ENCODE data around the gene MRE11. TPM values are rescaled to one million over a fixed set of nuclear protein-coding genes. Genes with fewer than 3 reads are reported as not detected.

MRE11 gene
- total RNA-seq, 2 experiments from 2014 or later, result 43.4 to 47.6 TPM

GRCh38 chr11:94501522-94501921, 7.9 kb upstream of the MRE11 start:
- DNase-seq, result no peak
- H3K4me1 Mint-ChIP-seq (ENCODE audit: low read depth), result peaks cover 2% of the 10 kb centered on the region

GRCh38 chr11:94500181-94500580, 6.5 kb upstream of the MRE11 start:
- Mint-ChIP-seq H3K4me3 (no peak overlapping the region), H3K4me1 (ENCODE audit: low read depth) (peaks cover 10% of the 10 kb centered on the region), H3K36me3 (peaks cover 17% of the 10 kb centered on the region), H3K9me3 (no peaks in the 10 kb centered on the region), H3K27ac (no peak overlapping the region), H3K27me3 (no peaks in the 10 kb centered on the region)
- ChIA-PET POLR2A (no interaction called here), CTCF (no interaction called here)
- intact Hi-C loops (cut with micrococcal nuclease), result no loop called here
- no peak for DNase-seq

More at GRCh38 chr11:94501522-94501921, 7.9 kb upstream of the MRE11 start:
- Mint-ChIP-seq H3K27me3 (no peaks in the 10 kb centered on the region), H3K4me3 (no peak overlapping the region), H3K36me3 (peaks cover 17% of the 10 kb centered on the region), H3K27ac (no peak overlapping the region), H3K9me3 (no peaks in the 10 kb centered on the region)
- ChIA-PET CTCF (interaction anchor here (0.8 to 2.4 kb wide), 4 partner anchors 16 to 606 kb away, joined by 3 to 11 read pairs (median 4); no protein-coding TSS in a partner anchor), POLR2A (no interaction called here)
- intact Hi-C loops (cut with micrococcal nuclease), result loop anchor here (1.0 kb wide), 1 partner anchor 331 kb away; no protein-coding TSS in a partner anchor

GRCh38 chr11:94494126-94494680, 559 bp upstream of the MRE11 start:
- H3K4me3 Mint-ChIP-seq, result peak overlapping the region; percentile 96
- no peak for DNase-seq
- peaks cover 36% of the 10 kb centered on the region for H3K4me1 Mint-ChIP-seq (ENCODE audit: low read depth)
- H3K36me3 Mint-ChIP-seq, result peaks cover 21% of the 10 kb centered on the region
- H3K27me3 Mint-ChIP-seq, result no peaks in the 10 kb centered on the region
- POLR2A ChIA-PET, result interaction anchor here (0.6 kb wide), 1 partner anchor 710 kb away, joined by 3 read pairs; the partner anchor contains the start of gene MED17
- CTCF ChIA-PET, result interaction anchor here (0.6 to 1.0 kb wide), 3 partner anchors 13 to 369 kb away, joined by 3 to 4 read pairs (median 3); no protein-coding TSS in a partner anchor
- no peaks in the 10 kb centered on the region for H3K9me3 Mint-ChIP-seq
- intact Hi-C loops (cut with micrococcal nuclease), result loop anchor here (1.0 to 10.0 kb wide), 5 partner anchors 342 to 1299 kb away; partner anchors contain the start of genes CEP295, CEP57, SLC36A4 and SRSF8
- H3K27ac Mint-ChIP-seq, result peak overlapping the region; percentile 89

GRCh38 chr11:94486068-94486467, 7.6 kb downstream of the MRE11 start:
- Mint-ChIP-seq H3K27me3 (no peaks in the 10 kb centered on the region), H3K36me3 (peaks cover 64% of the 10 kb centered on the region)
- CTCF ChIA-PET, result interaction anchor here (1.2 kb wide), 1 partner anchor 16 kb away, joined by 3 read pairs; no protein-coding TSS in a partner anchor

GRCh38 chr11:94481342-94481741, 12.3 kb downstream of the MRE11 start:
- no peak overlapping the region for H3K4me3 Mint-ChIP-seq
- H3K27me3 Mint-ChIP-seq, result no peaks in the 10 kb centered on the region
- CTCF ChIA-PET, result no interaction called here
- H3K4me1 Mint-ChIP-seq (ENCODE audit: low read depth), result peaks cover 7% of the 10 kb centered on the region
- intact Hi-C loops (cut with micrococcal nuclease), result no loop called here
- no peak overlapping the region for H3K27ac Mint-ChIP-seq
- POLR2A ChIA-PET, result no interaction called here
- H3K36me3 Mint-ChIP-seq, result peaks cover 52% of the 10 kb centered on the region
- DNase-seq, result no peak
- H3K9me3 Mint-ChIP-seq, result no peaks in the 10 kb centered on the region

More at GRCh38 chr11:94486068-94486467, 7.6 kb downstream of the MRE11 start:
- intact Hi-C loops (cut with micrococcal nuclease), result no loop called here
- H3K4me3 Mint-ChIP-seq, result no peak overlapping the region
- no peaks in the 10 kb centered on the region for H3K9me3 Mint-ChIP-seq
- H3K4me1 Mint-ChIP-seq (ENCODE audit: low read depth), result peaks cover 3% of the 10 kb centered on the region
- DNase-seq, result no peak
- POLR2A ChIA-PET, result no interaction called here
- no peak overlapping the region for H3K27ac Mint-ChIP-seq

GRCh38 chr11:94477624-94478023, 16.0 kb downstream of the MRE11 start:
- no peak for DNase-seq
- Mint-ChIP-seq H3K27me3 (no peaks in the 10 kb centered on the region), H3K36me3 (peaks cover 53% of the 10 kb centered on the region), H3K27ac (no peak overlapping the region), H3K4me3 (no peak overlapping the region), H3K4me1 (ENCODE audit: low read depth) (peaks cover 19% of the 10 kb centered on the region), H3K9me3 (no peaks in the 10 kb centered on the region)
- CTCF ChIA-PET, result no interaction called here
- POLR2A ChIA-PET, result no interaction called here
- intact Hi-C loops (cut with micrococcal nuclease), result no loop called here

GRCh38 chr11:94472916-94473799, 20.5 kb downstream of the MRE11 start:
- no peak for DNase-seq

GRCh38 chr11:94469416-94469815, 24.2 kb downstream of the MRE11 start:
- no peaks in the 10 kb centered on the region for H3K9me3 Mint-ChIP-seq
- CTCF ChIA-PET, result no interaction called here
- peaks cover 17% of the 10 kb centered on the region for H3K4me1 Mint-ChIP-seq (ENCODE audit: low read depth)
- no peak overlapping the region for H3K4me3 Mint-ChIP-seq
- POLR2A ChIA-PET, result no interaction called here
- intact Hi-C loops (cut with micrococcal nuclease), result no loop called here
- H3K36me3 Mint-ChIP-seq, result peaks cover 48% of the 10 kb centered on the region
- no peak overlapping the region for H3K27ac Mint-ChIP-seq
- no peak for DNase-seq
- H3K27me3 Mint-ChIP-seq, result no peaks in the 10 kb centered on the region

More at GRCh38 chr11:94472916-94473799, 20.5 kb downstream of the MRE11 start:
- no peak overlapping the region for H3K4me3 Mint-ChIP-seq
- no peaks in the 10 kb centered on the region for H3K27me3 Mint-ChIP-seq
- H3K9me3 Mint-ChIP-seq, result no peaks in the 10 kb centered on the region
- H3K4me1 Mint-ChIP-seq (ENCODE audit: low read depth), result peaks cover 21% of the 10 kb centered on the region
- H3K36me3 Mint-ChIP-seq, result peaks cover 42% of the 10 kb centered on the region
- intact Hi-C loops (cut with micrococcal nuclease), result no loop called here
- POLR2A ChIA-PET, result no interaction called here
- H3K27ac Mint-ChIP-seq, result peak overlapping the region; percentile 10
- CTCF ChIA-PET, result no interaction called here

- ChIA-PET POLR2A (no interaction called here), CTCF (no interaction called here)
- Mint-ChIP-seq H3K36me3 (peaks cover 53% of the 10 kb centered on the region), H3K27me3 (no peaks in the 10 kb centered on the region), H3K9me3 (no peaks in the 10 kb centered on the region), H3K4me1 (ENCODE audit: low read depth) (no peaks in the 10 kb centered on the region), H3K27ac (no peak overlapping the region), H3K4me3 (no peak overlapping the region)
- no peak for DNase-seq
- intact Hi-C loops (cut with micrococcal nuclease), result no loop called here
These were observed 34.1 kb downstream of the MRE11 start for GRCh38 chr11:94459576-94459975.

- CTCF ChIA-PET, result no interaction called here
- no peaks in the 10 kb centered on the region for H3K4me1 Mint-ChIP-seq (ENCODE audit: low read depth)
- H3K4me3 Mint-ChIP-seq, result no peak overlapping the region
- H3K9me3 Mint-ChIP-seq, result peaks cover 3% of the 10 kb centered on the region
- no peak for DNase-seq
- H3K36me3 Mint-ChIP-seq, result peaks cover 47% of the 10 kb centered on the region
- intact Hi-C loops (cut with micrococcal nuclease), result no loop called here
- no peak overlapping the region for H3K27ac Mint-ChIP-seq
- POLR2A ChIA-PET, result no interaction called here
- no peaks in the 10 kb centered on the region for H3K27me3 Mint-ChIP-seq
These were observed 36.3 kb downstream of the MRE11 start for GRCh38 chr11:94457118-94458029.

- Mint-ChIP-seq H3K36me3 (peaks cover 42% of the 10 kb centered on the region), H3K9me3 (peaks cover 3% of the 10 kb centered on the region)
- intact Hi-C loops (cut with micrococcal nuclease), result no loop called here
These were observed 37.8 kb downstream of the MRE11 start for GRCh38 chr11:94455861-94456260.

GRCh38 chr11:94454301-94454700, 39.3 kb downstream of the MRE11 start:
- H3K27ac Mint-ChIP-seq, result no peak overlapping the region
- no peaks in the 10 kb centered on the region for H3K27me3 Mint-ChIP-seq
- intact Hi-C loops (cut with micrococcal nuclease), result no loop called here
- no peaks in the 10 kb centered on the region for H3K4me1 Mint-ChIP-seq (ENCODE audit: low read depth)
- ChIA-PET POLR2A (no interaction called here), CTCF (no interaction called here)
- no peak for DNase-seq
- no peak overlapping the region for H3K4me3 Mint-ChIP-seq
- H3K36me3 Mint-ChIP-seq, result peaks cover 31% of the 10 kb centered on the region
- H3K9me3 Mint-ChIP-seq, result peaks cover 3% of the 10 kb centered on the region

More at GRCh38 chr11:94455861-94456260, 37.8 kb downstream of the MRE11 start:
- POLR2A ChIA-PET, result no interaction called here
- Mint-ChIP-seq H3K27ac (no peak overlapping the region), H3K27me3 (no peaks in the 10 kb centered on the region), H3K4me3 (no peak overlapping the region), H3K4me1 (ENCODE audit: low read depth) (no peaks in the 10 kb centered on the region)
- CTCF ChIA-PET, result interaction anchor here (0.7 kb wide), 1 partner anchor 13 kb away, joined by 3 read pairs; no protein-coding TSS in a partner anchor
- no peak for DNase-seq

Measured in activated CD4-positive, alpha-beta memory T cell treated with anti-CD3 and anti-CD28 coated beads for 36 hours (primary cell).